Erythroblast (primary cell): ENCODE measurements around the gene CPPED1.

Experiments
- GATA1 ChIP-seq: IDR thresholded peaks from 2 replicates; pipeline ENCODE4 v1.6.1; 2011; ENCODE audit warnings: low read depth, mild to moderate bottlenecking, control low read depth, low read length, moderate library complexity
- POLR2A ChIP-seq: IDR thresholded peaks from 2 replicates; pipeline ENCODE4 v1.6.1; 2011; ENCODE audit warnings: mild to moderate bottlenecking, low read length

DNA sequence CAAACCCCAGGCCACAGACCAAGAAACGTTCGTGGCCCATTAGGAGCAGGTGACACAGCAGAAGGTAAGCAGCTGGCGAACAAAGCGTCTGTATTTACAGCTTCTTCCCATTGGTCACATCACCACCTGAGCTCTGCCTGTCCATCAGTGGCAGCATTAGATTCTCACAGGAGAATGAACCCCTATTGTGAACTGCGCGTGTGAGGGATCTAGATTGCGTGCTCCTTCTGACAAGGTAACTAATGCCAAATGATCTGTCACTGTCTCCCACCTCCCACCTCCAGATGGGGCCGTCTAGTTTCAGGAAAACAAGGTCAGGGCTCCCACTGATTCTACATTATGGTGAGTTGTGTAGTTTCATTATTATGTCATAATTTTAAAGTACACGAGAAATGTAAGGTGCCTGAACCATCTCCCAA, 186.3 kb downstream of the CPPED1 start:
- TF ChIP-seq POLR2A (no peak), GATA1 (no peak)
